HEK293T (cell line): Measurements from ENCODE around the gene NAALADL2.

Experiments
- CTCF ChIA-PET: fragments of 350-600 bp; formaldehyde crosslinking; extraction: SDS; loops from one replicate; lab custom pipeline; 2021; ENCODE audit warnings: antibody characterized with exemption, inconsistent platforms; lab: Yijun Ruan, JAX
- POLR2A ChIA-PET: fragments of 350-600 bp; formaldehyde crosslinking; extraction: SDS; loops from one replicate; lab custom pipeline; 2020; ENCODE audit warnings: antibody characterized with exemption, inconsistent platforms; lab: Yijun Ruan, JAX
- DNase-seq: peaks from one replicate; pipeline ENCODE4 v3.0.0; 2012; ENCODE audit warnings: mixed read lengths; ENCODE audit errors: extremely low spot score
- ARNT ChIP-seq: fragments of 450-650 bp; IDR thresholded peaks from 2 replicates; pipeline ENCODE4 v1.6.1; 2017; ENCODE audit warnings: mild to moderate bottlenecking
- BHLHE40 ChIP-seq: fragments of 450-650 bp; IDR thresholded peaks from 2 replicates; pipeline ENCODE4 v1.6.1; 2016; ENCODE audit warnings: mild to moderate bottlenecking, moderate library complexity, borderline replicate concordance
- CTBP1 ChIP-seq: fragments of 450-650 bp; IDR thresholded peaks from 2 replicates; pipeline ENCODE4 v1.6.1; 2016; ENCODE audit warnings: borderline replicate concordance
- ELF4 ChIP-seq: fragments of 450-650 bp; IDR thresholded peaks from 2 replicates; pipeline ENCODE4 v1.6.1; 2017; ENCODE audit warnings: antibody characterized with exemption
- FOXA1 ChIP-seq: fragments of 450-650 bp; IDR thresholded peaks from 2 replicates; pipeline ENCODE4 v1.6.1; 2016; ENCODE audit warnings: mild to moderate bottlenecking
- FOXK2 ChIP-seq: fragments of 450-650 bp; IDR thresholded peaks from 2 replicates; pipeline ENCODE4 v1.6.1; 2016; ENCODE audit warnings: mild to moderate bottlenecking
- FOXM1 ChIP-seq: fragments of 450-650 bp; IDR thresholded peaks from 2 replicates; pipeline ENCODE4 v1.6.1; 2017; ENCODE audit warnings: mild to moderate bottlenecking, borderline replicate concordance
- HDGF ChIP-seq: fragments of 450-650 bp; IDR thresholded peaks from 2 replicates; pipeline ENCODE4 v1.6.1; 2017; ENCODE audit warnings: antibody characterized with exemption, borderline replicate concordance
- L3MBTL2 ChIP-seq: fragments of 450-650 bp; conservative IDR thresholded peaks from 2 replicates; pipeline ENCODE4 v1.6.1; 2016; ENCODE audit warnings: mild to moderate bottlenecking
- LEF1 ChIP-seq: fragments of 450-650 bp; IDR thresholded peaks from 2 replicates; pipeline ENCODE4 v1.6.1; 2017; ENCODE audit warnings: mild to moderate bottlenecking, borderline replicate concordance
- NFRKB ChIP-seq: fragments of 450-650 bp; IDR thresholded peaks from 2 replicates; pipeline ENCODE4 v1.6.1; 2016; ENCODE audit warnings: mild to moderate bottlenecking, moderate library complexity
- SP1 ChIP-seq: fragments of 450-650 bp; IDR thresholded peaks from 2 replicates; pipeline ENCODE4 v1.6.1; 2017
- SUZ12 ChIP-seq: fragments of 450-650 bp; IDR thresholded peaks from 2 replicates; pipeline ENCODE4 v1.6.1; 2016; ENCODE audit warnings: mild to moderate bottlenecking
- TARDBP ChIP-seq: fragments of 450-650 bp; IDR thresholded peaks from 2 replicates; pipeline ENCODE4 v1.6.1; 2016
- ZNF384 ChIP-seq: fragments of 450-650 bp; IDR thresholded peaks from 2 replicates; pipeline ENCODE4 v1.6.1; 2016
- TF ChIP-seq, protein P1 (sequence below): fragments of 450-650 bp; IDR thresholded peaks from 2 replicates; pipeline ENCODE4 v1.6.1; 2016

The NAALADL2 gene

DNA sequence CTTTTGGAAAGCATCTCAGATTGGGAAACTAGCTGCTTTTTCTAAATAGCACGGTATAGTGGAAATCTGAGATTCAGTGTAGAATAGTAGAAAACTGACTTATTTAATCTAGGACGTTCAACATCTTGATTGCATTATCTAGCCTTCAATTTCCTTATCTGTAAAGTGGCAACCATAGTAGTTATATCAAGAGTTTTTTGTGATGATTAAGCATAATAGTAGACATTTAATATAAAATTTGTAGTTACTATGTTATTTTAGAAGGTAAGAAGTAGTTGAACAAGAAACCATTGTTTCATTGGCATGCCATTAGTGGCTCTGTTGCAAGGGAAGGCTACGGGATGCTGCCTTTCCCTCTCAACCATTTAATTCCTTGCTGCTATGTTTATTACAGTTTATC, 367.3 kb downstream of the NAALADL2 start:
- no peak for DNase-seq
- TF ChIP-seq FOXA1 (no peak), BHLHE40 (no peak), CTBP1 (no peak), TARDBP (no peak), LEF1 (no peak), ELF4 (no peak), ARNT (no peak), SUZ12 (no peak), FOXM1 (no peak), ZNF384 (no peak), L3MBTL2 (no peak), SP1 (no peak), HDGF (no peak), FOXK2 (no peak), NFRKB (no peak)
- TF ChIP-seq, protein P1, sequence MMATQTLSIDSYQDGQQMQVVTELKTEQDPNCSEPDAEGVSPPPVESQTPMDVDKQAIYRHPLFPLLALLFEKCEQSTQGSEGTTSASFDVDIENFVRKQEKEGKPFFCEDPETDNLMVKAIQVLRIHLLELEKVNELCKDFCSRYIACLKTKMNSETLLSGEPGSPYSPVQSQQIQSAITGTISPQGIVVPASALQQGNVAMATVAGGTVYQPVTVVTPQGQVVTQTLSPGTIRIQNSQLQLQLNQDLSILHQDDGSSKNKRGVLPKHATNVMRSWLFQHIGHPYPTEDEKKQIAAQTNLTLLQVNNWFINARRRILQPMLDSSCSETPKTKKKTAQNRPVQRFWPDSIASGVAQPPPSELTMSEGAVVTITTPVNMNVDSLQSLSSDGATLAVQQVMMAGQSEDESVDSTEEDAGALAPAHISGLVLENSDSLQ: no peak
- POLR2A ChIA-PET: no interaction called here
- CTCF ChIA-PET: no interaction called here

DNA sequence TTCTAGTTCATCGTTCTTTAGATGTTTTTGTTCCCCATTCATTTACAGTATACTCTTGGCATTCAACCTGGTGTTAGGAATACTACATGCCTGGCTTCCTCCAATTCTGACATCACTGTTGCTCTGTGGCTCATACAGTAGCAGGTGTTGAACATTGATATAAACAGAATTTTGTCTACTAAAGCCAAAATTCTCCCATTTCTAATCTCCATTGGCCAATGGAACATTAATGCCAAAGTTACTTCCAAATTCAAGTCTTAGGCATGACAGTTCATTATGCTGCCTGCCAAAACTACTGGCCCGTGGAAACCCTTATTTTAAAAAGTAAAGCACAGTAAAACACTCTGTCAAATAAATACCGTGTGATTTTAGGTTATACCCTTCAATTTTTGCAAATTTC, 368.0 kb downstream of the NAALADL2 start:
- no peak for DNase-seq
- POLR2A ChIA-PET: no interaction called here

DNA sequence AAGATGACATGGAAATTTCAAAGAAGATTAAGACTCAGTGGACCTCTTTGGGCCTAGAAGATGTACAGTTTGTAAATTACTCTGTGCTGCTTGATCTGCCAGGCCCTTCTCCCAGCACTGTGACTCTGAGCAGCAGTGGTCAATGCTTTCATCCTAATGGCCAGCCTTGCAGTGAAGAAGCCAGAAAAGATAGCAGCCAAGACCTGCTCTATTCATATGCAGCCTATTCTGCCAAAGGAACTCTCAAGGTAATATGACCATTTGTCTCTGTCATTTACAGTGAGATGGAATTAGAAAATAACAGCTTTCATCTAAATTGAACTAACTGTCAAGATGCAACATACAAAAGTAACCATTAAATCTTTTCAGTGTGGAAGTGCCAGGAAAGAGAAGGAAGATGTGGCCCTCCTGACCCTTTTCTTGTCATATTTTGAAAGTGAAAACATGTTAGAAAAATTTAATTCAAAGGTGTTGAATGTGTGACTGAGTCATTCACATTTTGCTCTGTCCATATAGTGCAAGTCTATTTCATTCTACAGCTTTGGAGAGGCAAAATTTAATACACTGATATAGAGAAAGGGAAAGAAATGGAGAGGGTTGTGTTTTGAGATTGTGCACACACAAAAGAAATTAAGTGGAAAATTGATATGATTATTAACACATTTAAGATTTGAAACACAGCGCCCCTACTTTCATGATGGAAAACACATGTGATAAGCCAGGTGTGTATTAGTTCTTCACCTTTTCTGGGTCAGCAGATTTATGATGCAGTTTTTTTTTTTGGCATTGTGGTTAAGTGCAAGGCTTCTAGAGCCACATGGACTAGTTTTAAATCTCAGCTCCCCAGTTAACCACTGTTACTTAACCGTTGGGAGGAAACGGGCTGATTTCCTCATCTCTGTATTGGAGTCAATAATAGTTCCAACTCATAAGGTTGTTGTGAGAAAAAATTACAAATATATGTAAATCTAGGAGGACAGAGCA, 375.1 kb downstream of the NAALADL2 start:
- ChIA-PET POLR2A (no interaction called here), CTCF (no interaction called here)
- no peak for DNase-seq
- TF ChIP-seq LEF1 (no peak), FOXA1 (no peak), CTBP1 (no peak), FOXK2 (no peak), NFRKB (no peak), TARDBP (no peak), L3MBTL2 (no peak), ARNT (no peak), ZNF384 (no peak), ELF4 (no peak), FOXM1 (no peak)

More for the DNA sequence above, 368.0 kb downstream of the NAALADL2 start:
- CTCF ChIA-PET: no interaction called here
- TF ChIP-seq L3MBTL2 (no peak), HDGF (no peak), ELF4 (no peak), FOXA1 (no peak), ARNT (no peak), TARDBP (no peak), SUZ12 (no peak), BHLHE40 (no peak), FOXK2 (no peak), ZNF384 (no peak)
- TF ChIP-seq, protein P1: no peak

DNA sequence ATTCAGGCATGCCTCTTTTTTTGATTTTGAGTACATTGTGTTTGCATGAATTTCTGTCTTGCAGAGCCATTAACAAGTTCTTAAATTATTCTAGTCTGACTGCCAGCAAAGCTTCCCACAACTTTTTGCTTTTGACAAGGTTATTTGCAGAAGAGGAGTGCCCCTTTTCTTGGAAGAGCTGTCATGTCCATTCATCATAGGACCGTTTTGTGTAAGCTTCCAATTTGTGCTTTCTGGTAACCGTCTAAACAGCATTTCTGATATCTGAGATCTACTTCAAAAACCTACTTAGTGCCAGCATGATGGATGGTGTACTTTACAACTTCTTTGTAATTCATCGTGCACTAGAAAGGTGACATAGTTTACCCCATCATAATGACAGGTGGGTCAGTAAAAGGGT, 379.7 kb downstream of the NAALADL2 start:
- ChIA-PET CTCF (no interaction called here), POLR2A (no interaction called here)
- TF ChIP-seq, protein P1: peak; percentile 24
- TF ChIP-seq FOXM1 (no peak), BHLHE40 (no peak)
- DNase-seq: no peak

DNA sequence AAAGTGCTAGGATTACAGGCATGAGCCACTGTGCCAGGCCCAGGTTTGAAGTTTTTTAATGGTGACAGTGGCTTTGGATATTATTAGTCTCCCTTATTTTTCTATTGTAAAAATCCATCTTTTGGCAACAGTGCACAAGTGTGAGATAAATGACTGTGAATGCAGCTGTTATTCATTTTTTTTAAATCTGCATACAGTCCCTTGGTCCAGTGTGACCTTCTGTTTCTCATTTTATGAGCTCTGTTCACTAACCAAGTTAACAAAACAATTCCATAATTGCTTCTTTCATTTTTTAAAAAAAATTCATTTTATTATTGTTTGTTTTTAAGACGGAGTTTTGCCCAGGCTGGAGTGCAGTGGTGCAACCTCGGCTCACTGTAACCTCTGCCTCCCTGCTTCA, 381.8 kb downstream of the NAALADL2 start:
- CTCF ChIA-PET: no interaction called here
- POLR2A ChIA-PET: no interaction called here

DNA sequence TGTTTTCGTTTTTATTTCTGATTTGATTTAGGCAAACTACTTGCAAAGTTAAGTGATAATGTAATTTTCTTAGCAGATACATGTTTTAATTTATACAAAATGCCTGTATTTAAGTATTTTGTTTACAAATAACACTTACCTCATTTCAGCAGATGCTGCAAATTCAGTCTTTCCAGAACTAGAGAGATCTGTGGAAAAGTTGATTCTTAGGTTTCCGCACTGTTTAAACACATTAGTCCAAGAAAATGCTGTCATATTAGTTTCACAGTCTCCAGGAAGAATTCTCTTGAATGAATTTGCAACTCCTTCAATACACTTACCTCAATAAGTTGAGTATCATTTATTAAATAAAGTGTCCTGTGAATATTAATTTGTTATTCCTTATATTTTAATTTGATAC, 383.1 kb downstream of the NAALADL2 start:
- ChIA-PET CTCF (no interaction called here), POLR2A (no interaction called here)
- TF ChIP-seq CTBP1: no peak
- no peak for DNase-seq

More for the DNA sequence above, 381.8 kb downstream of the NAALADL2 start:
- TF ChIP-seq BHLHE40 (no peak), HDGF (no peak), ELF4 (no peak), LEF1 (no peak), FOXK2 (no peak), NFRKB (no peak)
- no peak for DNase-seq
